Measurements from ENCODE around the gene CUL2.

- TF ChIP-seq POLR2AphosphoS5 (IDR thresholded peaks at IDR 0.05; ENCODE audit: low read depth, low read length) (no peak), SIN3A (IDR thresholded peaks at IDR 0.05; ENCODE audit: borderline replicate concordance, insufficient read depth, low read length) (no peak)
- TF ChIP-seq, protein P1, sequence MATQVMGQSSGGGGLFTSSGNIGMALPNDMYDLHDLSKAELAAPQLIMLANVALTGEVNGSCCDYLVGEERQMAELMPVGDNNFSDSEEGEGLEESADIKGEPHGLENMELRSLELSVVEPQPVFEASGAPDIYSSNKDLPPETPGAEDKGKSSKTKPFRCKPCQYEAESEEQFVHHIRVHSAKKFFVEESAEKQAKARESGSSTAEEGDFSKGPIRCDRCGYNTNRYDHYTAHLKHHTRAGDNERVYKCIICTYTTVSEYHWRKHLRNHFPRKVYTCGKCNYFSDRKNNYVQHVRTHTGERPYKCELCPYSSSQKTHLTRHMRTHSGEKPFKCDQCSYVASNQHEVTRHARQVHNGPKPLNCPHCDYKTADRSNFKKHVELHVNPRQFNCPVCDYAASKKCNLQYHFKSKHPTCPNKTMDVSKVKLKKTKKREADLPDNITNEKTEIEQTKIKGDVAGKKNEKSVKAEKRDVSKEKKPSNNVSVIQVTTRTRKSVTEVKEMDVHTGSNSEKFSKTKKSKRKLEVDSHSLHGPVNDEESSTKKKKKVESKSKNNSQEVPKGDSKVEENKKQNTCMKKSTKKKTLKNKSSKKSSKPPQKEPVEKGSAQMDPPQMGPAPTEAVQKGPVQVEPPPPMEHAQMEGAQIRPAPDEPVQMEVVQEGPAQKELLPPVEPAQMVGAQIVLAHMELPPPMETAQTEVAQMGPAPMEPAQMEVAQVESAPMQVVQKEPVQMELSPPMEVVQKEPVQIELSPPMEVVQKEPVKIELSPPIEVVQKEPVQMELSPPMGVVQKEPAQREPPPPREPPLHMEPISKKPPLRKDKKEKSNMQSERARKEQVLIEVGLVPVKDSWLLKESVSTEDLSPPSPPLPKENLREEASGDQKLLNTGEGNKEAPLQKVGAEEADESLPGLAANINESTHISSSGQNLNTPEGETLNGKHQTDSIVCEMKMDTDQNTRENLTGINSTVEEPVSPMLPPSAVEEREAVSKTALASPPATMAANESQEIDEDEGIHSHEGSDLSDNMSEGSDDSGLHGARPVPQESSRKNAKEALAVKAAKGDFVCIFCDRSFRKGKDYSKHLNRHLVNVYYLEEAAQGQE (IDR thresholded peaks at IDR 0.05; ENCODE audit: insufficient read depth in 1 of 2, low read depth in 2 of 2, low read length in 2 of 2): no peak
Measured at GRCh38 chr10:35004651-35005050, 85.5 kb downstream of the CUL2 start.
